Activated CD4-positive, CD25-positive, alpha-beta regulatory T cell treated with anti-CD3 and anti-CD28 coated beads, Interleukin-2, amount 50 U/mL, for 72 hours (primary cell): Measurements from ENCODE around the gene BMX.

Source experiments
- DNase-seq: peaks from one replicate; pipeline ENCODE4 v3.0.0; 2021

BMX gene

DNA sequence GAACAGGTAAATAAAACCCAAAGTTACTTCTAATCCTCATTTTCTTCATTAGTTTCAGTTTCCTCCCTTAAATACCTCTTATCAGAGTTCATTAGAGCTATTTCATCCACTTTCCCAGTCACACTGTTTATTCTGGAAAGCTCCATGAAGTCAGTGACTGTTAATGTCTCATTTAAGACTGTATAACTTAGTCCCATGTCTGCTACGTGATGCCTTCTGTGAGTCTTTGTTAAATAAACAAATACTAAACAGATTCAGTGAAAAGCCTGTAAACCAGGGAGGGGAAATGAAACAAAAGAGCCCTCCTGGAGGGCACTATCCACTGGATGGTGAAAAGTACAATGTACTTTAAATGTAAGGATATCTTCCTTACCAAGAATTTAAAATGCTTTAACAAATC lies 75.4 kb downstream of the BMX start:
- DNase-seq: no peak

DNA sequence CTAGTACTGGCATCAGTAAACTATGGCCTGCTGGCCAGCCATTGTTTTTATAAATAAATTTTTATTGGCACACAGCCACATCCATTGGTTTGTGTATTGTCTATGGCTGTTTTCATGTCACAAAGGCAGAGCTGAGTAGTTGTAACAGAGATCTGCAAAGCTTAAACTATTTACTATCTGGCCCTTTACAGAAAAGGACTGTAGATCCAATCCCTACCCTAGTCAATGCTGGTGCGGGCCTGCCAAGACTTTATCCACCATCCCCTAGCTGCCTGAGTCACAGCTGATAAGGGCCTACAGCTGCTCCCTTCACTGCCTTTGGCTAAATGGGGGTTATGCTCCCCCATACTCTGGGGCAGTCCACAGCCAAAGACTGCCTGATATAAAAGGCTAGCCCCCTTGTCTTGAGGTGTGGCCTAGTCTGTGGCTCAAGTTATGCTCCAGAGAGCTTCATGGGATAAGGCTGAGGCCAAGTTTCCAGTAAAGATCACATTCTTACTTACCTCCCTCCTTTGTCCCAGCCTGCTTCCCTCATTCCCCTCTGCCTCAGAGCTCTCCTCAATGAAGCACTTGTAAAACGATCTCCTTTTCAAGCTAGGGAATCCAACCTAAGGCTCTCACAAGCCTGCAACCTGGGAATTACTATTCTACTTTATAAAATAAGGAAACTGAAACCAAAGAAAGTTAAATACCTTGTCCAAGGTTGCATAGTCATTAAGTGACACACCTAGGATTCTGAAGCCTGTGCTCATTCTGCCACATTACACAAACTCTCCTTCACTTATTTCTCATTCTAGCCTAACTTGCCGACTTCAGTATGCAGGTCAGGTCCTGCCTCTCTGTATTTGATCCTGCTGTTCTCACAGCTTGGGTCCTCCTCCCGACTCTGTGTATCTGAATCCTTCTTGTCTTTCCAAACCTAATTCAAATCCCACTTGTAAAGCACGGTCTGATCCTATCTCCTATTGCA lies 79.5 kb downstream of the BMX start:
- no peak for DNase-seq

DNA sequence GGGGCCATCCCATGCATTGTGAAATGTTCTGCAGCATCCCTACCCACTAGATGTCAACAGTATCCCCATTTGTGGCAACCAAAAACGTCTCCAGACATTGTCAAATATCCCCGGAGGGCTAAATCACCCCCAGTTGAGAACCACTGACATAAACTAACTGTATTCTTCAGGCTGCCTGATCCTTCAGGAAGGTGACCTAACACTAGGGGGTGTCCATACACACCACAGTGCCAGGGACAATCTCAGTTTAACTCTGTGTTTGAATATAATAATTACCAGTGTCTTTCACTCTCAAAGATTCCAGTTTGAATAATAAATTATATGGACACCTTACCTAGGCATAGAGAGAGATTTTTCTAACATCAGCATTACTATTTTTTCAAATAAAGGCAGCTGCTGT lies 93.8 kb downstream of the BMX start:
- no peak for DNase-seq

DNA sequence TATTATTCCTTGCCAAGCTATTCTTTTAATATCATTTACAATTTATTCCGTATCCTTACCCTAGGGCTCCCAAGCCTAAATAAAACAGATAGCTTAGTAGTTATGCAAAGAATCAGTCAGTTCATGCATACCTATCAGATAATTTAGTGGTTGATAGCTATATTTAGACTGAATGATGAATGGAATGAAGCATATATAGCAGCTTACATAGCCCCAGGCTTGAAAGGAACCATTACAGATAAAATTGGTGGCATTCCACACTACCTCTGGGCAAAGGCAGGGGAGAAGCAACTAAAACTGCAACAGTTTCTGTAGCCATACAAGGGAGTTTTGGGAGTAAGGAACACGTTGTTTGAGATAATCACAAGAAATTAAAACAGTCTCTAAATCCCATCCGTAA lies 97.4 kb downstream of the BMX start:
- no peak for DNase-seq

- DNase-seq: no peak
Observed at GRCh38 chrX:15599461-15599860, 98.9 kb downstream of the BMX start.

DNA sequence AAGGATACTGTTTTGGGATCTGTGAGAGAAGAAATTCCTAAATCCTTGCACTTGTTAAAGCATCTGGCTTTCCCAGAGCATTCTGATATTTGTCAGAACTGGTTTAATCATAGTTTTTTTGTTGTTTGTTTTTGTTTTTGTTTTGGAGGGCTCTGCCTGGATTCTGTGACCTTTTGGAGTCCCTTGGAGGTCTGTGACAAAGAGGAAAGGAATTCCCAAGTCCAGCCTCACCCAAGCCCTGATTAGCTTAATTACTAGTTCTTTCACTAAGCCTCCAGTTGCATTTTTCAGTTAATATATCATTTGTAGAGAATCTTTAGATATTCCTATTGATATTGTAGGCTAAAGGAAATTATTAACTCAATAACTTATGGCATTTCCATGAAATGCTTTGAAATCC lies 99.4 kb downstream of the BMX start:
- DNase-seq: no peak

DNA sequence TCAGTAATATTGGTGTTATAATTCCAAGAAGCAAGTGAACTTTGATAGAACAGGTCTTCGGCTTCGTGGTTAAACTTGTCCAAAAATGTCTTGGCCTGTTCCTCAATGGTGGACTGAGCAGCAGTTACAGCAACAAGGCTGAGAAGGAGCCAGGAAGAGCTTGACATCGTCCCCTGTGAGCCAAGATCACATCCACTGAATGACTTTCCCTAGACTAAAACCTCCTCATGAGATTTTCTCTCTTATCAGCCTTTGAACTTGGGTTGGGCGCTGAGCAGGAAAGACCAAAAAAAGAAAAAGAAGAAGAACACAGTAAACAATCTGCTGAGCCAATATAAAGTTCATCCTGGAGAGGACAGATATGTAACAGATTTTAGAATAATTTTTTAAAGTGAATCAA lies 100.1 kb downstream of the BMX start, which contains the start of gene ACE2:
TSS of gene ACE2 (minus strand) at position 216 of the 400 bp plus-strand sequence. CDS start at position 167, 49 bp downstream.
- DNase-seq: no peak

DNA sequence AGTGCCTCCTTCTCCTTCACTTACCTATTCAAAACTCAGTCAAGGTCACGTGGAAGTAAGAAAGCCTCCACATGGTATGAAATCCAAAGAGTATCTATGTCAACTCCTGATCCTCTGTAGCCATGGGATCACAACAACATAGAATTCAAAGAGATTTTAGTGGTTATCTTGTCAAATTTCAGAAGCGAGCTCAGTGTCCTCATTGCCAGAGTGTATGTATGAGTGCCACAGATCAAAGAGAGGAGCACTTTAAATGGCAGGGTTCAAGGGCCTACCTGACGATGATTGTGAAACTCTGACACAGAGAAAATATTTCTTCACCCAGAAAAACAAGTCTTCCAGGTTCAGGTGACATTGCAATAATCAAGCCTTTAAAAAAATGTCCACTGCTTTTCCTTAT lies 101.3 kb downstream of the BMX start:
- DNase-seq: no peak

DNA sequence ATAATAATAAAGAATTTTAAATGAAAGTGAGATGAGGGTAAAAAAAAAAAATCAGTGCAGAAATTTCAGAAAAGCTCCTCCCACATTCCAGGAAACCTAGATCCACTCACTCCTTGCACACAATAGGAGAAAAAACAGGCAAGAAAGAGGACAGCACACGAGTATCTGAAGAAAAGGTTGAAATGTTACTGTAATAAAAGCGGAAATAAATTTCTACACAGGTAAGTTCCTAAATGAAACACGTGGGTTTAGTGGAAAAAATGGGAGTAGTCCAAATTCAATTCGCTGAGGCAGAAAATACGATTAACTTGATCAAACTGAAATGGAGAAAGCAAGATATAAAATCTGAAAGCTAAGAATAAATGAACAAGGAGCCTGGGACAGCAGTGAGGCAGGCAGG lies 102.2 kb downstream of the BMX start:
- no peak for DNase-seq

- no peak for DNase-seq
Observed at GRCh38 chrX:15605226-15605625, 104.6 kb downstream of the BMX start.
